Fibroblast of lung (primary cell): ENCODE measurements around the gene ACADM.

Source experiments
- EZH2 ChIP-seq: IDR thresholded peaks from 2 replicates; pipeline ENCODE4 v1.5.1; 2012; ENCODE audit warnings: low read length, control low read depth, mild to moderate bottlenecking; ENCODE audit errors: missing control alignments
- TF ChIP-seq, protein P1 (sequence below), 2 donors: IDR thresholded peaks in 1 of 2; conservative IDR thresholded peaks in 1 of 2; 1 replicate in 1 of 2; 2 replicates in 1 of 2; pipeline ENCODE4 v1.5.1; 2011 to 2012; ENCODE audit warnings: low read length in 2 of 2, control low read depth in 1 of 2, inconsistent platforms in 1 of 2, low read depth in 1 of 2, mild to moderate bottlenecking in 1 of 2

DNA sequence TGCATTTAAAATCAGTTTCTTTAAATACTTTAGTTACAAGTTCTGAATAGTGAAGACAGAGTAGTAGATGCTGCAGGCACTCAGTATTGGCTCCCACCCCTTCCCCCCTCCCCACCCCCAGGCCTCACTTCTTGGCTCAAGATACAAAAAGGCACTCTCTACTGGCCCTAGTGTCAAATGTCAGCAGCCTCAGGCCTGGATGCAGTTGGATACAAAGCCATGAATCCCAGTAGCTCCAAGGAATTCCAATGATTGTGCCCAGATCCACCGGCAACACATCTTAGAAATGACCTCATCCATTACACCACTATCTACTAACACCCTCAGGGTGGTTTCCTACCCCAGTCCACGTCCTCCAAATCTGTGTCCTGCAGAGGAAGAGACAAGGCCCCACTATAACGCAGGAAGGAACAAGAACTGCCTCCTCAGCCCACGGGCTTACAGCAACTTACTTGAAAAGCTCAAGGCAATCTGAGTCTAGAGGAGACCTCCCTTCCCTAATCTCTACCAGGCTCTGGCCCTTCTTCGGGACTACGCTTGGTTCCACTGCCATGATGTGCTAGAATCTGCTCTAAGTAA is 17.6 kb downstream of the ACADM start:
- TF ChIP-seq, protein P1, sequence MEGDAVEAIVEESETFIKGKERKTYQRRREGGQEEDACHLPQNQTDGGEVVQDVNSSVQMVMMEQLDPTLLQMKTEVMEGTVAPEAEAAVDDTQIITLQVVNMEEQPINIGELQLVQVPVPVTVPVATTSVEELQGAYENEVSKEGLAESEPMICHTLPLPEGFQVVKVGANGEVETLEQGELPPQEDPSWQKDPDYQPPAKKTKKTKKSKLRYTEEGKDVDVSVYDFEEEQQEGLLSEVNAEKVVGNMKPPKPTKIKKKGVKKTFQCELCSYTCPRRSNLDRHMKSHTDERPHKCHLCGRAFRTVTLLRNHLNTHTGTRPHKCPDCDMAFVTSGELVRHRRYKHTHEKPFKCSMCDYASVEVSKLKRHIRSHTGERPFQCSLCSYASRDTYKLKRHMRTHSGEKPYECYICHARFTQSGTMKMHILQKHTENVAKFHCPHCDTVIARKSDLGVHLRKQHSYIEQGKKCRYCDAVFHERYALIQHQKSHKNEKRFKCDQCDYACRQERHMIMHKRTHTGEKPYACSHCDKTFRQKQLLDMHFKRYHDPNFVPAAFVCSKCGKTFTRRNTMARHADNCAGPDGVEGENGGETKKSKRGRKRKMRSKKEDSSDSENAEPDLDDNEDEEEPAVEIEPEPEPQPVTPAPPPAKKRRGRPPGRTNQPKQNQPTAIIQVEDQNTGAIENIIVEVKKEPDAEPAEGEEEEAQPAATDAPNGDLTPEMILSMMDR (conservative IDR thresholded peaks at IDR 0.05 in 1 of 2, IDR thresholded peaks at IDR 0.05 in 1 of 2; ENCODE audit: low read depth in 1 of 2, low read length in 2 of 2): no peak
- no peak for TF ChIP-seq EZH2
